Measurements from ENCODE around the gene SH3BP1. TPM values are rescaled to one million over a fixed set of nuclear protein-coding genes. Genes with fewer than 3 reads are reported as not detected.

Gene SH3BP1, protein sequence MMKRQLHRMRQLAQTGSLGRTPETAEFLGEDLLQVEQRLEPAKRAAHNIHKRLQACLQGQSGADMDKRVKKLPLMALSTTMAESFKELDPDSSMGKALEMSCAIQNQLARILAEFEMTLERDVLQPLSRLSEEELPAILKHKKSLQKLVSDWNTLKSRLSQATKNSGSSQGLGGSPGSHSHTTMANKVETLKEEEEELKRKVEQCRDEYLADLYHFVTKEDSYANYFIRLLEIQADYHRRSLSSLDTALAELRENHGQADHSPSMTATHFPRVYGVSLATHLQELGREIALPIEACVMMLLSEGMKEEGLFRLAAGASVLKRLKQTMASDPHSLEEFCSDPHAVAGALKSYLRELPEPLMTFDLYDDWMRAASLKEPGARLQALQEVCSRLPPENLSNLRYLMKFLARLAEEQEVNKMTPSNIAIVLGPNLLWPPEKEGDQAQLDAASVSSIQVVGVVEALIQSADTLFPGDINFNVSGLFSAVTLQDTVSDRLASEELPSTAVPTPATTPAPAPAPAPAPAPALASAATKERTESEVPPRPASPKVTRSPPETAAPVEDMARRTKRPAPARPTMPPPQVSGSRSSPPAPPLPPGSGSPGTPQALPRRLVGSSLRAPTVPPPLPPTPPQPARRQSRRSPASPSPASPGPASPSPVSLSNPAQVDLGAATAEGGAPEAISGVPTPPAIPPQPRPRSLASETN
- 0.16 and 1.8 TPM in 2 replicates for total RNA-seq

DNA sequence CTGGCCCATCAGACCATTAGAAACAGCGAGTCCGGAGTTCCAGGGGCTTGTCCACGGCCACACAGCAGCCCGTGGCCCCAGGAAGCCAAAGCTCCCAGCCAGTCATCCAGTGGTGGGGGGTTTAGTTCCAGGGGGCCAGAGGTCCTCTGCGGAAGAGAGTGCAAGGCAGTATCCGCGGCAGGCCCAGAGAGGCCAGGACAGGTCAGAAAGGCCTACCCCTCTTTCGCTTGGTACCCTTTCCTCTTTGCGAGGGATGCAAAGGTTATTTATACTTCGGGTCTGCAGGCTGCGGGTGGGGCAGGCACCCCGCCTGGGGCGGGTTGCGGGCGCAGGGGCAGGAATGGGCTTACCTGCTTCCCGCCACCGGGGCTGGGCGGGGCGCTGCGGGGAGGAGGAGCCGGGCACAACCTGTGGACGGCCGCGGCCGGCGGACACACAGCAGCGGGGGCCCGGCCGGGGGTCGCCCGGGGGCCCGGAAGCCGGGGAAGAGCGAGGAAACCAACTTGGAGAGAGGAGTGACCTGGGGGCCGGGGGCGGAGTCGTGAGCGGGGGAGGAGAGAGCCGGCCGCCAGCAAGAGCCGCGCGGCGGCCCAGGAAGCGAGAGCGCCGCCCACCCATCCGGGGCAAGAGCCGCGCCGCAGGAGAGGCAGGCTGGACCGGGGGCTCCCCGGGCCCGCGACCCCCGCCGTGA lies at the start of gene SH3BP1:
TSS of gene SH3BP1 (plus strand) at position 600 of the 691 bp plus-strand sequence. CDS start 119 bp downstream, outside the sequence.

DNA sequence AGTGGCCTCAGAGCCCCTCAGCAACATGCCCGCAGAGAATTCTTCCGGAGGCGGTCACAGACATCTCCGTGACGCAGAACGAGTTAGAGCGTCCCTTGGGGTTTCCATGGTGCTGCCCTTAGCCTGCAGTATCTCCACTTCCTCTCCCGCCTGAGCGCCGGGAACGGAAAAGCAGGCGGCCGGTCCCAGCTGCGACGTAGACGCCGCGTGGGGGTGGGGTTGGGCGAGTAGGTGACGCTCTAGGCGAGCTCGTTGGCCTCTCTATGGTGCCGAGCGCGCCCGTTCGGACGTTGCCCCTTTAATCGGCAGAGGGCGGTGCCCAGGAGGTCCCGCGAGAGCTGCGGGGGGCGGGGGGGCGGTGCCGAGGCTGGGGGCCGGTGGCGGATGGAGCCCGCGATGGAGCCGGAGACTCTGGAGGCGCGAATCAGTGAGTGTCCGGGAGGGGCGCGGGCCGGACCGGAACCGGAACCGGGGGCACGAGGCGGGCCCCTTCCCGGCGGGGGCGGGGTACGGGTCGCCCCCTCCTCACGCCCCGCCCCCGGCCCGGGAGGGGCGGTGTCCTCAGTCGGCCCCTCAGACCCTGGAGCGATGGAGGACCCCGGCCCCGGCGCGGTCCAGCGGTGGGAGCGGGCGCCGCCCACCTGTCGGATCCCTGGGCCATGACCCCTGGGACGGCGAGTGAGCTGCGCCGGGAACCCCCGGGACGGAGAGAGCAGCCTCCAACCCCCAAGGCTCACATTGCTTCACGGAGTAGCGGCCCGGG lies 30.8 kb upstream of the SH3BP1 start, which contains the start of gene GGA1:
TSS of gene GGA1 (plus strand) at position 358 of the 763 bp plus-strand sequence. CDS start at position 385, 27 bp downstream.

DNA sequence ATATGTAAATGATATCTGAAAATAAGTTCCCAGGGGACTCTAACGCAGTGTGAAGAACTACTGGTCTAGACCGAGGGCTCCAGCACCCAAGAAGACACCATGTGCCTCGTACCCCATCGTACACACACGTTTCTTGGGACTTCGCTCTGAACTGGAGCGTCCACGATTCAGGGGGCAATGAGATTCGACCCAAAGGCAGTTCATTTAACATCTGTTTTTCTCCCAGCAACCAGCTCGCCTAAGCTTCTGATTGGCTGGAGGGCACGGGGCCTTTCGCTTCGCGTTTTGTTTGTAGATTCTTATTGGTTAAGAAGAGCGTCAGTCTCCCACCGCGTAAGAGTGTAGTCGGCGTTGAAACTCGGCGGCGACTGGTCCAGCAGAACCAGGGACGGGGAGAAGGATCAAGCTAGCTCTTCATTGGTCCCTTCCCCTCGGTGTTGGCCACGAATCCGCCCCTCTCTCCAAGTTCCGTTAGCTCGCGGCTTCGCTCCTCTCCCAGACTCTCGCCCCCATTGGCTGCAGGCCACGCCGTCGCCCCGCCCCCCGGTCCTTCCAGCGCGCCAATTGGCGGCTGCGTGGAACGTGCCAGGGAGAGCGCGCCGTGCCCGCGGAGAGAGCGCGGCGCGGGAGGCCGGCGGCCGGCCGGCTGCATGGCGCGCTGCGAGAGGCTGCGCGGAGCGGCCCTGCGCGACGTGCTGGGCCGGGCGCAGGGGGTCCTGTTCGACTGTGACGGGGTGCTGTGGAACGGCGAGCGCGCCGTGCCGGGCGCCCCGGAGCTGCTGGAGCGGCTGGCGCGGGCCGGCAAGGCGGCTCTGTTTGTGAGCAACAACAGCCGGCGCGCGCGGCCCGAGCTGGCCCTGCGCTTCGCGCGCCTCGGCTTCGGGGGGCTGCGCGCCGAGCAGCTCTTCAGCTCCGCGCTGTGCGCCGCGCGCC lies 18.9 kb downstream of the SH3BP1 start, which contains the start of gene PDXP:
TSS of gene PDXP (plus strand) at position 591 of the 933 bp plus-strand sequence. CDS start at position 651, 60 bp downstream.

DNA sequence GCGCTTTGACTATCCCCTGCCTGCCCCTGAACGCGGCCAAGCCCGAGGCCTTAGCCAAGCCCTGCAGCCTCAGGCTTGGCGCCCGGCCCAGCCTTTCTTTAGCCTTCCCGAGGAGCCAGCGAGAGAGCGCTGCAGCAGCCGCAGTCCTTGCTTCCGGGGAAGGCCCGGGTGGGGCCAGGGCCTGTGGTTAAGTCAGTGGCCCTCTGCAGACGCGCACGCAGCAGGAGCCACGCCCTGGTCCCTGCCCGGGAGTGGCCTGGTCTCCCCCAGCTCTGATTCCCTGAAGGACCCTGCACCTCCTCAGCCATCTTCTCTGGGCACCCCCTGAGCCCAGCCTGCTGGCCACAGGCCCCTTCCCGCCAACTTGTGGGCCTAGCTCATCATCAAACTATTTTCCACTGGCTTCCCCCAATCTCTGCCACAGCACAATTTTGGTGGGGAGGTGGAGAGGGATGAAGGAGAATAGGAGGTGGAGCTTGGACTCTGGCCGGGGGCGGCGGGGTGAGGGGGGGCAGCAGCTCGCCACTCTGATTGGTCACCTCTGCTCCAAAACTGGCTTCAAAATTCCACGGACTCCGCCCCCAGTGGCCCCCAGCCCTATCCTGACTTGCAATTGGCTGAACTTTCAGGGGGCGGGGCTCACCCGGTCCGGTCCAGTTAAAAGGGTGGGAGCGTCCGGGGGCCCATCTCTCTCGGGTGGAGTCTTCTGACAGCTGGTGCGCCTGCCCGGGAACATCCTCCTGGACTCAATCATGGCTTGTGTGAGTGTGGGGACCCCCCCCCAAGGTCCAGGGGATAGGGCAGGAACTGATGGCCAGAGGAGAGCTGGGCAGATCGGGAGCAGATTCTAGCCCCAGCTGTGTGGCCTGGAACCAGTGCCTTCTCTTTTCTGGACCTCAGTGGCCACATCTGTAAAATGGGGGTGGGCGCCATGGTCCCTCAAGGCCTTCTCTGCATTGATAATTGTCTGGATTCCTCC lies 35.8 kb downstream of the SH3BP1 start, which contains the start of gene LGALS1:
TSS of gene LGALS1 (plus strand) at position 686 of the 979 bp plus-strand sequence. CDS start at position 753, 67 bp downstream.

DNA sequence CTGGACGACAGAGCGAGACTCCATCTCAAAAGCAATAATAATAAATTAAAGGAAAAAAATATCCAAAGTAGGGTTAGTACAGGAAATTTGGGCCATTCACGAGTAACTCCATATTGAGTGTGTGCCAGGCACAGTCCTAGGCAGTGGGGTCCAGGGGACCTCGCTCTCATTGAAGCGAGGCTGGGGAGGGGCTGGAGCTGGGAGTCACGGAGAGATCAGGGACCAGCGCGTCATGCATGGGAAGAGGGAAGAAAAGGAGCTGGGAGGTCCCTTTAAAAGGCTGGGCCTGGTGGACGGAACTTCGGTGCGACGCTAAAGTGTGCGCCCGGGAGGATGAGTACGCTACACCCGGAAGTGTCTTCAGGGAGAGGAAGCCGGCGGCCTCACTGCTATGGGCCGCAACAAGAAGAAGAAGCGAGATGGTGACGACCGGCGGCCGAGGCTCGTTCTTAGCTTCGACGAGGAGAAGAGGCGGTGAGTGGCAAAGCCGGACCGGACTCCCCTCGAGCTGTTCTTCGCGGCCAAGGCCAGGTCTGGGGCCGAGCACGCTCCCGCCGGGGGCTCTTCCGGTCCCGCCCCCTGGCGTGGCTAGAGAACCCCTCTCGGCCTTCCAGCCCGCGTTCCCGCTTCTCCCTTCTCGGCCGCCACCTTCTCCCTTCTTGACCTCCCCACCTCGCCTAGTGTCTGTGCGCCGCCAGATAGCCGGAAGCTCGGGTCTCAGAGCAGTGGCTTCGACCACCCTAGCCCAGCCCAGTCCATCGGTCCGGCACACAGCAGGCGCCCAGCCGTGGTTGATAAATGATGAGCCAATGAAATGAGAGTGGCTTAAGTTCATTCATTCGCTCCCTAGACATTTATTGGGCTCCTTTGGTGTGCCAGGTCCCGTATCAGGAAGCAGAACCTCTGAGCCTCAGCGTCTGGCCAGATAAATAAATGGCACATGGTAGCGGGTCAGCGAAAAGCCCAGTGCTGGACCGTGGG lies 46.8 kb downstream of the SH3BP1 start, which contains the start of gene NOL12:
TSS of gene NOL12 (plus strand) at position 342 of the 981 bp plus-strand sequence. CDS start at position 392, 50 bp downstream.

DNA sequence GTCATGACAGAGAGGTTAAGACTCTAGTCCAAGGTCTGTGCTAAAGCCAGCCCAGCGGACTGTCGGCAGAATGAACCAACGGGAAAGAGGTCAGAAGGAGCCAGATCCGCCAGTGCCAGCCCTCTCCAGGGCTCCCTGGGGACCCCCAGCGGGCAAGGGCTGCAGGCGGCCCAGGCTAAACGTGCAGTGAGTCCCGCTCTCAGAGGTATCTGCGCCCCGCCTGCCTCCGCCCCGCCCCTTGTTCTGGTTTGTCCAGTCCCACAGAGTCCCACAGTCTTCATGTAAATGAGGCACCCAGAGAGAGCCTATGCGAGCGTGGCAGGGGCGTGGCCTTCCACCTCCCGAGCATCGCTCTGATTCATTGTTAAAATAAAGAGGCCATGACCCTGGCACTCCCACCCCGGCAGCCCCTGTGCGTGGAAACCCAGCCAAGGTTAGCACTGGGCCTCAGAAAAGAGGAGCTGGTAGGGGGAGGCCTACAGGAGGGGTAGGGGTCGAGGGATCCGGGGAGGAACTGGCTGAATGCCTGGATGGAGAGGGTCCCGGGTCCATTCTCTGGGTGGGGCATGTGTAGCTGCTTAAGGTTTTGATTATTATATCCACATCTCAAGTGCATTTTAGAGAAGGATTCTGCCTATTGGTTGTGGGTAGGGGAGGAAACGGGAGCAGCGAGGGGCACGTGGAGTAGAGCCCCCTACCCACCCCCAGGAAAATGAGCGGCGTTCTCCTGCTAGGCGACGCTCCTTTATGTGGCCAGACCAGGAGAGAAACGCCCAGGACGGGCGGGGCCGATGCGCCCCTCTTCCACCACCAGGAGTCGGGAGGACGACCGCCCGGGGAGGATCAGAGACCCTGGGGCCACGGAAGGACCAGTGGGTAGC lies 57.4 kb downstream of the SH3BP1 start, which contains the start of gene TRIOBP:
TSS of gene TRIOBP (plus strand) at position 392 of the 881 bp plus-strand sequence. CDS start 4,318 bp downstream, outside the sequence.

Other genes with a start within 250 kb of the SH3BP1 start
- gene ELFN2, start 212.2 kb upstream of the SH3BP1 start, total RNA-seq, result under 0.01 and 0.06 TPM in 2 replicates
- 82.4 and 129 TPM in 2 replicates for gene MFNG, start 153.3 kb upstream of the SH3BP1 start, total RNA-seq
- 29.6 and 37.2 TPM in 2 replicates for gene CARD10, start 120.3 kb upstream of the SH3BP1 start, total RNA-seq
- gene CDC42EP1, start 79.2 kb upstream of the SH3BP1 start, total RNA-seq, result 13.3 and 18.5 TPM in 2 replicates
- gene LGALS2, start 59.6 kb upstream of the SH3BP1 start, total RNA-seq, result not detected in 2 replicates
- gene GGA1, start 30.8 kb upstream of the SH3BP1 start, total RNA-seq, result 25.4 and 50.4 TPM in 2 replicates
- gene PDXP, start 19.1 kb downstream of the SH3BP1 start, total RNA-seq, result 4.9 and 8.4 TPM in 2 replicates
- 4,257 and 8,992 TPM in 2 replicates for gene LGALS1, start 36.0 kb downstream of the SH3BP1 start, total RNA-seq
- gene NOL12, start 46.7 kb downstream of the SH3BP1 start, total RNA-seq, result 23.2 and 26.6 TPM in 2 replicates
- 85.0 and 210 TPM in 2 replicates for gene TRIOBP, start 57.4 kb downstream of the SH3BP1 start, total RNA-seq
- gene GCAT, start 168.3 kb downstream of the SH3BP1 start, total RNA-seq, result 14.2 and 34.6 TPM in 2 replicates
- not detected in 2 replicates for gene GALR3, start 183.7 kb downstream of the SH3BP1 start, total RNA-seq
- 17.2 and 25.2 TPM in 2 replicates for gene ANKRD54, start 204.7 kb downstream of the SH3BP1 start, total RNA-seq
- 235 and 342 TPM in 2 replicates for gene EIF3L, start 209.8 kb downstream of the SH3BP1 start, total RNA-seq